ENCODE results near the gene PPP6R3.

The PPP6R3 gene

GRCh38 chr11:68463714-68464113 is 3.2 kb downstream of the PPP6R3 start:
- Histone ChIP-seq H3K27me3 (ENCODE audit: control insufficient read depth, insufficient read depth, low read length) (no peaks in the 10 kb centered on the region), H3K27ac (no peak overlapping the region), H3K36me3 (ENCODE audit: control insufficient read depth, insufficient read depth, low read length) (no peaks in the 10 kb centered on the region), H3K9ac (no peak overlapping the region), H3K9me3 (ENCODE audit: control insufficient read depth, low read length) (no peaks in the 10 kb centered on the region), H2AFZ (no peak overlapping the region), H3K4me1 (no peaks in the 10 kb centered on the region), H3K79me2 (peaks cover 43% of the 10 kb centered on the region), H3K4me3 (ENCODE audit: low read depth, low read length) (no peak overlapping the region), H3K4me2 (ENCODE audit: low read length) (no peak overlapping the region)
- TF ChIP-seq, protein P1, sequence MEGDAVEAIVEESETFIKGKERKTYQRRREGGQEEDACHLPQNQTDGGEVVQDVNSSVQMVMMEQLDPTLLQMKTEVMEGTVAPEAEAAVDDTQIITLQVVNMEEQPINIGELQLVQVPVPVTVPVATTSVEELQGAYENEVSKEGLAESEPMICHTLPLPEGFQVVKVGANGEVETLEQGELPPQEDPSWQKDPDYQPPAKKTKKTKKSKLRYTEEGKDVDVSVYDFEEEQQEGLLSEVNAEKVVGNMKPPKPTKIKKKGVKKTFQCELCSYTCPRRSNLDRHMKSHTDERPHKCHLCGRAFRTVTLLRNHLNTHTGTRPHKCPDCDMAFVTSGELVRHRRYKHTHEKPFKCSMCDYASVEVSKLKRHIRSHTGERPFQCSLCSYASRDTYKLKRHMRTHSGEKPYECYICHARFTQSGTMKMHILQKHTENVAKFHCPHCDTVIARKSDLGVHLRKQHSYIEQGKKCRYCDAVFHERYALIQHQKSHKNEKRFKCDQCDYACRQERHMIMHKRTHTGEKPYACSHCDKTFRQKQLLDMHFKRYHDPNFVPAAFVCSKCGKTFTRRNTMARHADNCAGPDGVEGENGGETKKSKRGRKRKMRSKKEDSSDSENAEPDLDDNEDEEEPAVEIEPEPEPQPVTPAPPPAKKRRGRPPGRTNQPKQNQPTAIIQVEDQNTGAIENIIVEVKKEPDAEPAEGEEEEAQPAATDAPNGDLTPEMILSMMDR (IDR thresholded peaks at IDR 0.05): no peak

GRCh38 chr11:68467201-68467834 is 6.8 kb downstream of the PPP6R3 start:
- Histone ChIP-seq H3K9ac (no peak overlapping the region), H3K4me3 (ENCODE audit: low read depth, low read length) (no peak overlapping the region), H3K4me2 (ENCODE audit: low read length) (no peak overlapping the region), H3K79me2 (peaks cover 62% of the 10 kb centered on the region), H3K9me3 (ENCODE audit: control insufficient read depth, low read length) (no peaks in the 10 kb centered on the region), H3K4me1 (peaks cover 15% of the 10 kb centered on the region), H3K27ac (no peak overlapping the region), H2AFZ (no peak overlapping the region), H3K27me3 (ENCODE audit: control insufficient read depth, insufficient read depth, low read length) (no peaks in the 10 kb centered on the region), H3K36me3 (ENCODE audit: control insufficient read depth, insufficient read depth, low read length) (no peaks in the 10 kb centered on the region)
- TF ChIP-seq, protein P1 (IDR thresholded peaks at IDR 0.05): no peak

DNA sequence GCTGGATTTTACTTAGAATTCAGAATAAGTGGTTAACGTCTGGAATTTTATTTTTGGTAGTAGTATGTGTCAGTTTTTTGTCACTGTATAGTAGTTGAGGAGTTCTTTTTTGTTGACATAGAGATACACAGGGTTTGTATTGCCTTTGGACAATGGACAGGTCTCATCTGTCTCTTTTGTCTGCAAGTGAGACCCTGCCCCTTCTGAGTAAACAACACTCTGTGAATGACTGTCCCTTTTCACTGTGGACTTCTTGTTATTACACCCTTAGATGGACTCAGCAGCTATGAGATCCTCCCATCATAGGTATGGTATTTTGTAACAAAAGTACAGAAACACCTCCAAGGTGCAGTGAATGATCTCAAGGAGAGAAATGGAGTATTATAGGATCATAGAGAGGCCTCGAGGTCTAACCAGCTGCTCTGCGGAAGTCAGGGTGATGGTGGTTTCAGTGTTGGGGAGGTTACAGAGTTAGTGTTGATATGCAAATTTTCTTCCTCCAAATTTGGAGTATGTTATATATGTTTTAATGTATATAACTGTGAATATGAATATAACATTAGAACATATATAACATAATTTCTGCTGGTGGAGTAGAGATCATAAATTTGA is 7.8 kb downstream of the PPP6R3 start:
- Histone ChIP-seq H3K9ac (no peak overlapping the region), H3K27ac (no peak overlapping the region), H3K79me2 (peaks cover 64% of the 10 kb centered on the region), H3K36me3 (ENCODE audit: control insufficient read depth, insufficient read depth, low read length) (no peaks in the 10 kb centered on the region), H3K4me3 (ENCODE audit: low read depth, low read length) (no peak overlapping the region), H2AFZ (no peak overlapping the region), H3K4me1 (peaks cover 15% of the 10 kb centered on the region), H3K9me3 (ENCODE audit: control insufficient read depth, low read length) (no peaks in the 10 kb centered on the region), H3K4me2 (ENCODE audit: low read length) (no peak overlapping the region), H3K27me3 (ENCODE audit: control insufficient read depth, insufficient read depth, low read length) (no peaks in the 10 kb centered on the region)
- TF ChIP-seq, protein P1 (IDR thresholded peaks at IDR 0.05): no peak

DNA sequence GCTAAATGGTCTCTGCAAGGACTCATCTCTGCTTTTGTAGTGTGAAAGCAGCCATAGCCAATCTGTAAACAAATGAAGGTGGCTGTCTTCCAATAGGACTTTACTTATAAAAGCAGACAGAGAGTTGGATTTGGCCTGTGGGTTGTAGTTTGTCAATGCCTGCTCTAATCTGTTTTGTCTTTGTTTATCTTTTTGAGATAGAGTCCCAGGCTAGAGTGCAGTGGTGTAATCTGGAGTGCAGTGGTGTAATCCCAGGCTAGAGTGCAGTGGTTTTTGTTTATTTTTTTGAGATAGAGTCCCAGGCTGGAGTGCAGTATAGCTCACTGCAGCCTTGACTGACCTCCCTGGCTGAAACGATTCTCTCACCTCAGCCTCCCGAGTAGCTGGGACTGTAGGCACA is 8.6 kb downstream of the PPP6R3 start:
- H3K9me3 ChIP-seq (ENCODE audit: control insufficient read depth, low read length): no peaks in the 10 kb centered on the region
- H3K9ac ChIP-seq: no peak overlapping the region
- TF ChIP-seq, protein P1 (IDR thresholded peaks at IDR 0.05): no peak
- no peak overlapping the region for H3K4me3 ChIP-seq (ENCODE audit: low read depth, low read length)
- no peak overlapping the region for H3K27ac ChIP-seq
- H3K4me2 ChIP-seq (ENCODE audit: low read length): no peak overlapping the region
- peaks cover 60% of the 10 kb centered on the region for H3K79me2 ChIP-seq
- H3K36me3 ChIP-seq (ENCODE audit: control insufficient read depth, insufficient read depth, low read length): no peaks in the 10 kb centered on the region
- H3K4me1 ChIP-seq: peaks cover 15% of the 10 kb centered on the region
- no peak overlapping the region for H2AFZ ChIP-seq
- H3K27me3 ChIP-seq (ENCODE audit: control insufficient read depth, insufficient read depth, low read length): no peaks in the 10 kb centered on the region

DNA sequence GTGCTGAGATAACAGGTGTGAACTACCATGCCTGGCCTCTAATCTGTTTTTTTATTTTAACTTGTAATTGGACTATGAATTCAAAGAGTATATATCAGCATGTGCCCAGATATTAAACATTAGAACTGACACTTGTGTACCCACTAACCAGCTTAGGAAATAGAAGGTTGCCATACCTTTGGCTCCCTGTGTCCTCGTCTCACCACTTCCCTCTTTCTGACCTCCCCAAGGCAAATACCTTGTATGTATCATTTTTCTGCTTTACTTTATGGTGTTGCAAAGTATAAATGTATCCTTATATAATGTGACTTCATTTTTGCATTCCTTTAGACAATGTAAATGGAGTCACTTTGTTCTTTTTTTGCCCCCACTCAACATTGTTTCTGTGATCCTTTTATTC is 9.1 kb downstream of the PPP6R3 start:
- TF ChIP-seq, protein P1 (IDR thresholded peaks at IDR 0.05): no peak
- H2AFZ ChIP-seq: no peak overlapping the region
- peaks cover 61% of the 10 kb centered on the region for H3K79me2 ChIP-seq
- no peaks in the 10 kb centered on the region for H3K27me3 ChIP-seq (ENCODE audit: control insufficient read depth, insufficient read depth, low read length)
- H3K9ac ChIP-seq: no peak overlapping the region
- H3K36me3 ChIP-seq (ENCODE audit: control insufficient read depth, insufficient read depth, low read length): no peaks in the 10 kb centered on the region
- H3K4me1 ChIP-seq: peaks cover 15% of the 10 kb centered on the region
- H3K27ac ChIP-seq: no peak overlapping the region
- no peak overlapping the region for H3K4me3 ChIP-seq (ENCODE audit: low read depth, low read length)
- no peak overlapping the region for H3K4me2 ChIP-seq (ENCODE audit: low read length)
- no peaks in the 10 kb centered on the region for H3K9me3 ChIP-seq (ENCODE audit: control insufficient read depth, low read length)
